IMR-90 (cell line): ENCODE measurements around the gene CDC14A. TPM values are rescaled to one million over a fixed set of nuclear protein-coding genes. Genes with fewer than 3 reads are reported as not detected.

Experiments
- ATAC-seq: fragments of 200-7000 bp; cut with Tn5 transposase; 2 replicates; pipeline ENCODE4 v1.9.1; 2020; ENCODE audit warnings: low read depth, mild to moderate bottlenecking, moderate library complexity
- BruUV-seq: library from RNA; stranded (reverse); fragments of 400-500 nt; replicated peaks from 2 replicates; lab custom pipeline; 2021; lab: Mats Ljungman, UMichigan
- CTCF ChIA-PET: fragments of 300-600 bp; formaldehyde crosslinking; extraction: SDS; loops from one replicate; lab custom pipeline; 2021; ENCODE audit warnings: antibody characterized with exemption; lab: Yijun Ruan, JAX
- POLR2A ChIA-PET: fragments of 300-600 bp; sonication (Branson Sonifier 250); formaldehyde crosslinking; loops from one replicate; lab custom pipeline; 2022; ENCODE audit warnings: antibody characterized with exemption; ENCODE audit not compliant: unreplicated experiment; lab: Charles Lee
- DNase-seq: peaks from one replicate; pipeline ENCODE4 v3.0.0; 2013
- H2AFZ ChIP-seq: replicated peaks from 2 replicates; pipeline ENCODE3; 2013; ENCODE audit warnings: low read length, mild to moderate bottlenecking; ENCODE audit not compliant: poor library complexity
- H2AK5ac ChIP-seq: 2 replicates; pipeline ENCODE4 v1.6.1; 2013; ENCODE audit warnings: low read depth, low read length, inconsistent platforms
- H2AK9ac ChIP-seq: replicated peaks from 2 replicates; pipeline ENCODE3; 2013; ENCODE audit warnings: mild to moderate bottlenecking, low read depth, low read length, moderate library complexity; ENCODE audit not compliant: poor library complexity
- H2BK120ac ChIP-seq: 2 replicates; pipeline ENCODE4 v1.6.1; 2013; ENCODE audit warnings: low read depth, low read length, inconsistent platforms
- H2BK15ac ChIP-seq: 3 replicates; pipeline ENCODE4 v1.6.1; 2013; ENCODE audit warnings: low read depth, low read length, inconsistent platforms
- H2BK20ac ChIP-seq: 2 replicates; pipeline ENCODE4 v1.6.1; 2013; ENCODE audit warnings: low read depth, mild to moderate bottlenecking, inconsistent platforms, low read length, moderate library complexity
- H2BK5ac ChIP-seq: 2 replicates; pipeline ENCODE4 v1.6.1; 2013; ENCODE audit warnings: mild to moderate bottlenecking, low read depth, low read length, inconsistent platforms; ENCODE audit not compliant: poor library complexity, severe bottlenecking
- H3K14ac ChIP-seq: replicated peaks from 2 replicates; pipeline ENCODE4 v1.6.1; 2013; ENCODE audit warnings: low read depth, low read length, inconsistent platforms
- H3K18ac ChIP-seq: 2 replicates; pipeline ENCODE4 v1.6.1; 2013; ENCODE audit warnings: low read depth, low read length, control low read depth
- H3K23ac ChIP-seq: 2 replicates; pipeline ENCODE4 v1.6.1; 2013; ENCODE audit warnings: low read depth, low read length, inconsistent platforms
- H3K27ac ChIP-seq: 2 replicates; pipeline ENCODE4 v1.5.1; 2013; ENCODE audit warnings: mild to moderate bottlenecking, control low read depth, low read length; ENCODE audit not compliant: insufficient read depth
- H3K27me3 ChIP-seq: 2 replicates; pipeline ENCODE4 v1.6.1; 2013; ENCODE audit warnings: low read length; ENCODE audit not compliant: control insufficient read depth, insufficient read depth
- H3K36me3 ChIP-seq: 2 replicates; pipeline ENCODE4 v1.6.1; 2013; ENCODE audit warnings: low read length, mixed read lengths; ENCODE audit not compliant: control insufficient read depth, insufficient read depth
- H3K4ac ChIP-seq: 2 replicates; pipeline ENCODE4 v1.6.1; 2013; ENCODE audit warnings: low read depth, low read length, inconsistent platforms
- H3K4me1 ChIP-seq: 2 replicates; pipeline ENCODE4 v1.6.1; 2013; ENCODE audit warnings: low read length, mixed read lengths; ENCODE audit not compliant: control insufficient read depth, insufficient read depth
- H3K4me2 ChIP-seq: 2 replicates; pipeline ENCODE4 v1.6.1; 2013; ENCODE audit warnings: low read depth, mild to moderate bottlenecking, control low read depth, low read length, moderate library complexity
- H3K4me3 ChIP-seq: 2 replicates; pipeline ENCODE4 v1.5.1; 2013; ENCODE audit warnings: low read depth, mild to moderate bottlenecking, control low read depth, low read length, moderate library complexity; ENCODE audit not compliant: insufficient read depth
- H3K56ac ChIP-seq: 2 replicates; pipeline ENCODE4 v1.6.1; 2013; ENCODE audit warnings: low read length, inconsistent platforms; ENCODE audit not compliant: insufficient read depth; ENCODE audit errors: extremely low read depth
- H3K79me1 ChIP-seq, 2 experiments: 2 replicates each; pipeline ENCODE4 v1.6.1; 2013; ENCODE audit warnings: low read length in 2 of 2, inconsistent platforms in 1 of 2, low read depth in 1 of 2
- H3K9ac ChIP-seq: 2 replicates; pipeline ENCODE4 v1.6.1; 2013; ENCODE audit warnings: low read depth, low read length, control low read depth
- H3K9me1 ChIP-seq: 2 replicates; pipeline ENCODE4 v1.6.1; 2013; ENCODE audit warnings: low read length, inconsistent platforms; ENCODE audit not compliant: insufficient read depth
- H3K9me3 ChIP-seq: 2 replicates; pipeline ENCODE4 v1.6.1; 2013; ENCODE audit warnings: low read length; ENCODE audit not compliant: control insufficient read depth, insufficient read depth
- H4K20me1 ChIP-seq: 2 replicates; pipeline ENCODE4 v1.6.1; 2013; ENCODE audit warnings: low read length, inconsistent platforms; ENCODE audit not compliant: insufficient read depth
- H4K5ac ChIP-seq: 2 replicates; pipeline ENCODE4 v1.6.1; 2013; ENCODE audit warnings: mild to moderate bottlenecking, low read depth, low read length, control low read depth
- H4K8ac ChIP-seq, 2 experiments: 2 replicates each; pipeline ENCODE4 v1.6.1; 2013; ENCODE audit warnings: low read depth in 2 of 2, low read length in 2 of 2, control low read depth in 1 of 2, inconsistent platforms in 1 of 2
- H4K91ac ChIP-seq: 2 replicates; pipeline ENCODE4 v1.6.1; 2013; ENCODE audit warnings: low read depth, low read length, inconsistent platforms; ENCODE audit not compliant: insufficient read depth
- BHLHE40 ChIP-seq: fragments of 150-350 bp; IDR thresholded peaks from 2 replicates; pipeline ENCODE4 v1.6.1; 2016; ENCODE audit warnings: mild to moderate bottlenecking, low read depth, low read length
- CEBPB ChIP-seq: IDR thresholded peaks from 2 replicates; pipeline ENCODE4 v1.6.1; 2012; ENCODE audit warnings: low read depth, low read length, improper control_type of control experiment
- CHD1 ChIP-seq: IDR thresholded peaks from 2 replicates; pipeline ENCODE4 v1.6.1; 2012; ENCODE audit warnings: low read depth, low read length, improper control_type of control experiment
- MAZ ChIP-seq: IDR thresholded peaks from 2 replicates; pipeline ENCODE4 v1.6.1; 2012; ENCODE audit warnings: low read depth, mild to moderate bottlenecking, low read length, improper control_type of control experiment, moderate library complexity, borderline replicate concordance
- MXI1 ChIP-seq: IDR thresholded peaks from 2 replicates; pipeline ENCODE4 v1.6.1; 2012; ENCODE audit warnings: low read depth, mild to moderate bottlenecking, low read length, moderate library complexity, borderline replicate concordance
- RFX5 ChIP-seq: IDR thresholded peaks from 2 replicates; pipeline ENCODE4 v1.8.0; 2012; ENCODE audit warnings: low read depth, mild to moderate bottlenecking, low read length, moderate library complexity
- SMC3 ChIP-seq: fragments of 150-350 bp; IDR thresholded peaks from 2 replicates; pipeline ENCODE4 v1.6.1; 2016; ENCODE audit warnings: low read depth, mild to moderate bottlenecking, antibody characterized with exemption, low read length, moderate library complexity
- dilution Hi-C: fragments of 300-500 bp; cut with HindIII; formaldehyde crosslinking; loops from one replicate; pipeline ENCODE4 v1.14.3; 2018; ENCODE audit warnings: low sequenced_read_pairs; ENCODE audit not compliant: unreplicated experiment
- in situ Hi-C: fragments of 300-500 bp; cut with MboI; formaldehyde crosslinking; loops from 3 replicates; pipeline ENCODE4 v1.14.3; 2019; ENCODE audit warnings: low sequenced_read_pairs, inconsistent platforms, mixed read lengths
- intact Hi-C: fragments of 100-400 bp; cut with micrococcal nuclease; formaldehyde crosslinking; loops from 2 replicates; pipeline ENCODE4 v1.10.0; 2022
- polyA plus RNA-seq, 3 experiments: library from polyadenylated mRNA; depleted of rRNA; stranded (reverse); fragments of >200 nt; gene quantifications; 2 replicates each; pipeline ENCODE4 v1.2.3, GENCODE V29; 2012; ENCODE audit warnings: low replicate concordance in 1 of 3
- total RNA-seq: library from RNA; depleted of rRNA; stranded (reverse); fragments of >200 nt; gene quantifications from 2 replicates; pipeline ENCODE4 v1.2.3, GENCODE V29; 2012
- TF ChIP-seq, protein P1 (sequence below): fragments of 150-350 bp; IDR thresholded peaks from 2 replicates; pipeline ENCODE4 v1.6.1; 2016; ENCODE audit warnings: low read depth, mild to moderate bottlenecking, low read length, moderate library complexity, borderline replicate concordance

Gene CDC14A
- total and polyA plus RNA-seq, 2 of the 4 experiments (the other 2 are of a cell fraction), result 1.7 to 3.0 TPM

DNA sequence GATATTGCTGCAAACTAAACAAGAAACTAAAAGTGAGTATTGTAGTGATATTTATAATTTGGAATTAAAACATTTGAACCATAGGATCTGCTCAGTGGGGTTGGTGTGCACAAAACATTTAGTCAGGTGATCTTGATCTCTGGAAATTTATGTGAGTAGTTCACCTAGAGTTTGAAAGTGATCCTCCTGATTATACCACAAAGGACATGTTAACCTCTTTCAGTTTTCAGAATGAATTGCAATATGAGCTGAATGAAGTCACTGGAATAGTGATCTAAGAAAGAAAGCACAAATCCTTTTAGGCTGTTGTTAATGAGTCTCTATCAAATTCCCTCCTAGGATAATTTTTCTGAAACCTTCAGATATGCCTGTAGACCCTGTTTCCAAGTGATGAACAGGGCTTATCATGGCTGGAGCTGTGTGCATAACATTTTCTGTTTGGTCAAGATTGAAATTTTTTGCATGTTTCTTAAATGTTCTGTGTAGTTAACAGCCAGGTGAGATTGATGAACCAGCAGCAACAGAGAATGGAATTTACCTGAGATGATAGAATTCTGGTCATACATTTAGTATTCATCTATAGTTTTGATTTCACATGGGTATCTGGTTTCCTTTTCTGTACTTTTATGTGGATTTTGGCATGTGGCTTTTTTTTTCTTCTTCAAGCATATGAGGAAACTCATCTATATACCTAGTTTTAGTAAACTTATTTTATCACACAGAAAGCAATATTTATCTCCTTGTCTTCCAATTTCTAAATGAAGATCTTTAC lies 25.5 kb downstream of the CDC14A start:
- CTCF ChIA-PET, result no interaction called here
- in situ Hi-C loops, result no loop called here

More for the DNA sequence above, 25.5 kb downstream of the CDC14A start:
- no peak overlapping the region for H3K27ac ChIP-seq
- H2BK120ac ChIP-seq, result no peak overlapping the region
- no peak overlapping the region for H2BK5ac ChIP-seq
- no peak overlapping the region for H3K4me3 ChIP-seq
- no peaks in the 10 kb centered on the region for H3K4me1 ChIP-seq
- DNase-seq (no peak), ATAC-seq (no peak)
- no peaks in the 10 kb centered on the region for H3K36me3 ChIP-seq
- H3K27me3 ChIP-seq, result no peaks in the 10 kb centered on the region
- H3K14ac ChIP-seq, result no peak overlapping the region
- H2BK20ac ChIP-seq, result no peak overlapping the region
- H3K56ac ChIP-seq, result no peak overlapping the region
- H3K79me1 ChIP-seq, result peaks cover 8 to 11% of the 10 kb centered on the region in 2 experiments; a peak in 2 of 4 replicates
- H3K4me2 ChIP-seq, result no peak overlapping the region
- dilution Hi-C loops, result no loop called here
- H4K91ac ChIP-seq, result no peak overlapping the region
- no peak overlapping the region for H3K9ac ChIP-seq
- no peaks in the 10 kb centered on the region for H3K9me3 ChIP-seq
- H4K5ac ChIP-seq, result no peak overlapping the region
- no peak overlapping the region for H3K18ac ChIP-seq
- no peak overlapping the region for H3K4ac ChIP-seq
- no peak overlapping the region for H2AK5ac ChIP-seq
- H4K8ac ChIP-seq, result no peak overlapping the region
- H3K23ac ChIP-seq, result no peak overlapping the region
- no peak overlapping the region for H2BK15ac ChIP-seq
- no peak overlapping the region for H2AK9ac ChIP-seq
- H4K20me1 ChIP-seq, result no peaks in the 10 kb centered on the region
- BruUV-seq, result no TSS peak
- intact Hi-C loops, result no loop called here
- no peak for TF ChIP-seq BHLHE40
- TF ChIP-seq MXI1, result no peak
- no peak for TF ChIP-seq CHD1
- TF ChIP-seq CEBPB, result no peak
- TF ChIP-seq, protein P1, sequence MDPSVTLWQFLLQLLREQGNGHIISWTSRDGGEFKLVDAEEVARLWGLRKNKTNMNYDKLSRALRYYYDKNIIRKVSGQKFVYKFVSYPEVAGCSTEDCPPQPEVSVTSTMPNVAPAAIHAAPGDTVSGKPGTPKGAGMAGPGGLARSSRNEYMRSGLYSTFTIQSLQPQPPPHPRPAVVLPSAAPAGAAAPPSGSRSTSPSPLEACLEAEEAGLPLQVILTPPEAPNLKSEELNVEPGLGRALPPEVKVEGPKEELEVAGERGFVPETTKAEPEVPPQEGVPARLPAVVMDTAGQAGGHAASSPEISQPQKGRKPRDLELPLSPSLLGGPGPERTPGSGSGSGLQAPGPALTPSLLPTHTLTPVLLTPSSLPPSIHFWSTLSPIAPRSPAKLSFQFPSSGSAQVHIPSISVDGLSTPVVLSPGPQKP, result no peak
- TF ChIP-seq SMC3, result no peak
- TF ChIP-seq MAZ, result no peak
- TF ChIP-seq RFX5, result no peak
- no peak overlapping the region for H2AFZ ChIP-seq
- H3K9me1 ChIP-seq, result peaks cover 4% of the 10 kb centered on the region; the same call in 1 of the 2 replicates
- POLR2A ChIA-PET, result no interaction called here
